Erythroblast (primary cell): ENCODE measurements around the gene ENG.

Experiments used
- GATA1 ChIP-seq: IDR thresholded peaks from 2 replicates; pipeline ENCODE4 v1.6.1; 2011; ENCODE audit warnings: low read depth, mild to moderate bottlenecking, control low read depth, low read length, moderate library complexity
- POLR2A ChIP-seq: IDR thresholded peaks from 2 replicates; pipeline ENCODE4 v1.6.1; 2011; ENCODE audit warnings: mild to moderate bottlenecking, low read length

- TF ChIP-seq POLR2A (no peak), GATA1 (no peak)
Measured at GRCh38 chr9:127790094-127790855, 64.2 kb downstream of the ENG start.
